ENCODE data around the gene UBASH3A.

DNA sequence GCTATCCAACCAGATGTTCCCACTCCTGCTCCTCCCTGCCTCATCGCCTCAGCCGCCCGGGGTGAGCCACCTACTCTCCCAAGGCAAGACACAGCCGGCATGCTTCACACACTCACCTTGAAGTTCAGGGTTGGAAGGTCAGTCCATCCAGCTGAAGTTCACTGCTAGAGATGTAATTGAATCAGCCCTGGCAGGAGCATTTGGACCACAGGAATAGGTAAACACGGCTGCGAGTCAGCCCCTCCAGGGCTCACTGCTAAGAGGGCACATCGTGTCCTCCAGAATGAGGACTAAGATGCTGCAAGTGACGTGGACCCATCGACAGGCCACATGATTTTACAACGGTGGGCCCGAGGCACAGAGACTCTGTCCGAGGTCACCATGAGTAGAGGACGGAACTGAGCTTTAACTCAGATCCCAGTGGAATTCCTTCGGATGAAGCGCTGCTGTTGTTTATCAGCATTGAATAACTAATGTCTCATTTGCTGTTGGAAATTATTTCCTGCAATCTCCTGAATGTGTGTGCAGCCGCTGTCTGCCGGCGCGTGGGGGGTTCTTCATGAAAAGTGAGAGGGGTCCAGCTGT lies 50.4 kb downstream of the UBASH3A start:
- TF ChIP-seq, protein P1, sequence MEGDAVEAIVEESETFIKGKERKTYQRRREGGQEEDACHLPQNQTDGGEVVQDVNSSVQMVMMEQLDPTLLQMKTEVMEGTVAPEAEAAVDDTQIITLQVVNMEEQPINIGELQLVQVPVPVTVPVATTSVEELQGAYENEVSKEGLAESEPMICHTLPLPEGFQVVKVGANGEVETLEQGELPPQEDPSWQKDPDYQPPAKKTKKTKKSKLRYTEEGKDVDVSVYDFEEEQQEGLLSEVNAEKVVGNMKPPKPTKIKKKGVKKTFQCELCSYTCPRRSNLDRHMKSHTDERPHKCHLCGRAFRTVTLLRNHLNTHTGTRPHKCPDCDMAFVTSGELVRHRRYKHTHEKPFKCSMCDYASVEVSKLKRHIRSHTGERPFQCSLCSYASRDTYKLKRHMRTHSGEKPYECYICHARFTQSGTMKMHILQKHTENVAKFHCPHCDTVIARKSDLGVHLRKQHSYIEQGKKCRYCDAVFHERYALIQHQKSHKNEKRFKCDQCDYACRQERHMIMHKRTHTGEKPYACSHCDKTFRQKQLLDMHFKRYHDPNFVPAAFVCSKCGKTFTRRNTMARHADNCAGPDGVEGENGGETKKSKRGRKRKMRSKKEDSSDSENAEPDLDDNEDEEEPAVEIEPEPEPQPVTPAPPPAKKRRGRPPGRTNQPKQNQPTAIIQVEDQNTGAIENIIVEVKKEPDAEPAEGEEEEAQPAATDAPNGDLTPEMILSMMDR (tag by site-specific recombination; IDR thresholded peaks at IDR 0.05), result no peak
- no peak for TF ChIP-seq ZNF114 (tag by site-specific recombination; IDR thresholded peaks at IDR 0.05)
- TF ChIP-seq ZNF626 (tag by site-specific recombination; IDR thresholded peaks at IDR 0.05), result no peak
- no peak for TF ChIP-seq REPIN1 (tag by site-specific recombination; IDR thresholded peaks at IDR 0.05; ENCODE audit: low read depth)
- TF ChIP-seq, protein P2, sequence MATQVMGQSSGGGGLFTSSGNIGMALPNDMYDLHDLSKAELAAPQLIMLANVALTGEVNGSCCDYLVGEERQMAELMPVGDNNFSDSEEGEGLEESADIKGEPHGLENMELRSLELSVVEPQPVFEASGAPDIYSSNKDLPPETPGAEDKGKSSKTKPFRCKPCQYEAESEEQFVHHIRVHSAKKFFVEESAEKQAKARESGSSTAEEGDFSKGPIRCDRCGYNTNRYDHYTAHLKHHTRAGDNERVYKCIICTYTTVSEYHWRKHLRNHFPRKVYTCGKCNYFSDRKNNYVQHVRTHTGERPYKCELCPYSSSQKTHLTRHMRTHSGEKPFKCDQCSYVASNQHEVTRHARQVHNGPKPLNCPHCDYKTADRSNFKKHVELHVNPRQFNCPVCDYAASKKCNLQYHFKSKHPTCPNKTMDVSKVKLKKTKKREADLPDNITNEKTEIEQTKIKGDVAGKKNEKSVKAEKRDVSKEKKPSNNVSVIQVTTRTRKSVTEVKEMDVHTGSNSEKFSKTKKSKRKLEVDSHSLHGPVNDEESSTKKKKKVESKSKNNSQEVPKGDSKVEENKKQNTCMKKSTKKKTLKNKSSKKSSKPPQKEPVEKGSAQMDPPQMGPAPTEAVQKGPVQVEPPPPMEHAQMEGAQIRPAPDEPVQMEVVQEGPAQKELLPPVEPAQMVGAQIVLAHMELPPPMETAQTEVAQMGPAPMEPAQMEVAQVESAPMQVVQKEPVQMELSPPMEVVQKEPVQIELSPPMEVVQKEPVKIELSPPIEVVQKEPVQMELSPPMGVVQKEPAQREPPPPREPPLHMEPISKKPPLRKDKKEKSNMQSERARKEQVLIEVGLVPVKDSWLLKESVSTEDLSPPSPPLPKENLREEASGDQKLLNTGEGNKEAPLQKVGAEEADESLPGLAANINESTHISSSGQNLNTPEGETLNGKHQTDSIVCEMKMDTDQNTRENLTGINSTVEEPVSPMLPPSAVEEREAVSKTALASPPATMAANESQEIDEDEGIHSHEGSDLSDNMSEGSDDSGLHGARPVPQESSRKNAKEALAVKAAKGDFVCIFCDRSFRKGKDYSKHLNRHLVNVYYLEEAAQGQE (tag by site-specific recombination; IDR thresholded peaks at IDR 0.05), result no peak
- no peak for TF ChIP-seq ZNF146 (tag by site-specific recombination; IDR thresholded peaks at IDR 0.05)
- no peak for TF ChIP-seq SP2 (tag by site-specific recombination; IDR thresholded peaks at IDR 0.05)
- TF ChIP-seq ZNF274 (IDR thresholded peaks at IDR 0.05; ENCODE audit: low read length), result no peak
- no peak for TF ChIP-seq ZNF274 (tag by site-specific recombination; IDR thresholded peaks at IDR 0.05; ENCODE audit: borderline replicate concordance)
- TF ChIP-seq, protein P3, sequence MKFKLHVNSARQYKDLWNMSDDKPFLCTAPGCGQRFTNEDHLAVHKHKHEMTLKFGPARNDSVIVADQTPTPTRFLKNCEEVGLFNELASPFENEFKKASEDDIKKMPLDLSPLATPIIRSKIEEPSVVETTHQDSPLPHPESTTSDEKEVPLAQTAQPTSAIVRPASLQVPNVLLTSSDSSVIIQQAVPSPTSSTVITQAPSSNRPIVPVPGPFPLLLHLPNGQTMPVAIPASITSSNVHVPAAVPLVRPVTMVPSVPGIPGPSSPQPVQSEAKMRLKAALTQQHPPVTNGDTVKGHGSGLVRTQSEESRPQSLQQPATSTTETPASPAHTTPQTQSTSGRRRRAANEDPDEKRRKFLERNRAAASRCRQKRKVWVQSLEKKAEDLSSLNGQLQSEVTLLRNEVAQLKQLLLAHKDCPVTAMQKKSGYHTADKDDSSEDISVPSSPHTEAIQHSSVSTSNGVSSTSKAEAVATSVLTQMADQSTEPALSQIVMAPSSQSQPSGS (tag by site-specific recombination; IDR thresholded peaks at IDR 0.05; ENCODE audit: low read depth), result no peak
- no peak for TF ChIP-seq ZNF629 (tag by site-specific recombination; IDR thresholded peaks at IDR 0.05)
- TF ChIP-seq ZNF549 (tag by site-specific recombination; IDR thresholded peaks at IDR 0.05), result no peak
